Measurements from ENCODE around the gene RAB39A.

The RAB39A gene

DNA sequence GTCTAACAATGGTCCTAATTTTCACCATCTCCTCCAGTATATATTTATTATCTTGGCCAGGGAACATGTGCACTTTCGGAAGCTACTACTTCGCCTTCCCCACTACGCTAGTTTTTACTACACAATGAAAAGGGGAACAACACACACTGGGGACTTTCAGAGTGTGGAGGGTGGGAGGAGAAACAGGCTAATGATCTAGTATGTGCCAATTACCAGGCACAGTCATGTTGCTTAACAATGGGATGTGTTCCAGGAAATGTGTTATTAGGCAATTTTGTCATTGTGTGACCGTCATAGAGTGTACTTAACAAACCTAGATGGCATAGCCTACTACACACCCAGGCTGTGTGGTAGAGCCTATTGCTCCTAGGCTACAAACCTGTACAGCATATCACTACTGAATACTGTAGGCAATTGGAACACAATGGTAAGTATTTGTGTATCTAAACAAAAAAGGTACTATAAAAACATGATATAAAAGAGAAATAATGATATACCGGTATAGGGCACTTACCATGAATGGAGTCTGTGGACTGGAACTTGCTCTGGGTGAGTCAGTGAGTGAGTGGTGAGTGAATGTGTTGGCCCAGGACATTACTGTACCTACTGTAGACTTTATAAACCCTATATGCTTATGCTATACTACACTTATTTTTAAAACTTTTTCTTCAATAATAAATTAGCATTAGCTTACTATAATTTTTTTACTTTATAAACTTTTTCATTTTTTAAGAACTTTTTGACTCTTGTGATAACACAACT, 60.3 kb downstream of the RAB39A start:
- TF ChIP-seq NFIC (IDR thresholded peaks at IDR 0.05) (no peak), TCF12 (IDR thresholded peaks at IDR 0.05; ENCODE audit: low read depth) (no peak), TAF1 (IDR thresholded peaks at IDR 0.05; ENCODE audit: low read depth) (no peak), ZBTB7A (IDR thresholded peaks at IDR 0.05; ENCODE audit: low read depth) (no peak), YY1 (IDR thresholded peaks at IDR 0.05; ENCODE audit: low read depth) (no peak), FOXM1 (IDR thresholded peaks at IDR 0.05; ENCODE audit: borderline replicate concordance, low read depth) (no peak), CEBPB (IDR thresholded peaks at IDR 0.05) (no peak), EP300 (IDR thresholded peaks at IDR 0.05; ENCODE audit: borderline replicate concordance) (no peak), CREB1 (IDR thresholded peaks at IDR 0.05; ENCODE audit: low read depth) (no peak), RAD21 (IDR thresholded peaks at IDR 0.05; ENCODE audit: low read depth) (no peak), EGR1 (IDR thresholded peaks at IDR 0.05) (no peak), TEAD4 (IDR thresholded peaks at IDR 0.05) (no peak)
- TF ChIP-seq, protein P1, sequence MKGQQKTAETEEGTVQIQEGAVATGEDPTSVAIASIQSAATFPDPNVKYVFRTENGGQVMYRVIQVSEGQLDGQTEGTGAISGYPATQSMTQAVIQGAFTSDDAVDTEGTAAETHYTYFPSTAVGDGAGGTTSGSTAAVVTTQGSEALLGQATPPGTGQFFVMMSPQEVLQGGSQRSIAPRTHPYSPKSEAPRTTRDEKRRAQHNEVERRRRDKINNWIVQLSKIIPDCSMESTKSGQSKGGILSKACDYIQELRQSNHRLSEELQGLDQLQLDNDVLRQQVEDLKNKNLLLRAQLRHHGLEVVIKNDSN (IDR thresholded peaks at IDR 0.05): no peak
- TF ChIP-seq, protein P2, sequence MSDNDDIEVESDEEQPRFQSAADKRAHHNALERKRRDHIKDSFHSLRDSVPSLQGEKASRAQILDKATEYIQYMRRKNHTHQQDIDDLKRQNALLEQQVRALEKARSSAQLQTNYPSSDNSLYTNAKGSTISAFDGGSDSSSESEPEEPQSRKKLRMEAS (IDR thresholded peaks at IDR 0.05): no peak
- TF ChIP-seq, protein P3, sequence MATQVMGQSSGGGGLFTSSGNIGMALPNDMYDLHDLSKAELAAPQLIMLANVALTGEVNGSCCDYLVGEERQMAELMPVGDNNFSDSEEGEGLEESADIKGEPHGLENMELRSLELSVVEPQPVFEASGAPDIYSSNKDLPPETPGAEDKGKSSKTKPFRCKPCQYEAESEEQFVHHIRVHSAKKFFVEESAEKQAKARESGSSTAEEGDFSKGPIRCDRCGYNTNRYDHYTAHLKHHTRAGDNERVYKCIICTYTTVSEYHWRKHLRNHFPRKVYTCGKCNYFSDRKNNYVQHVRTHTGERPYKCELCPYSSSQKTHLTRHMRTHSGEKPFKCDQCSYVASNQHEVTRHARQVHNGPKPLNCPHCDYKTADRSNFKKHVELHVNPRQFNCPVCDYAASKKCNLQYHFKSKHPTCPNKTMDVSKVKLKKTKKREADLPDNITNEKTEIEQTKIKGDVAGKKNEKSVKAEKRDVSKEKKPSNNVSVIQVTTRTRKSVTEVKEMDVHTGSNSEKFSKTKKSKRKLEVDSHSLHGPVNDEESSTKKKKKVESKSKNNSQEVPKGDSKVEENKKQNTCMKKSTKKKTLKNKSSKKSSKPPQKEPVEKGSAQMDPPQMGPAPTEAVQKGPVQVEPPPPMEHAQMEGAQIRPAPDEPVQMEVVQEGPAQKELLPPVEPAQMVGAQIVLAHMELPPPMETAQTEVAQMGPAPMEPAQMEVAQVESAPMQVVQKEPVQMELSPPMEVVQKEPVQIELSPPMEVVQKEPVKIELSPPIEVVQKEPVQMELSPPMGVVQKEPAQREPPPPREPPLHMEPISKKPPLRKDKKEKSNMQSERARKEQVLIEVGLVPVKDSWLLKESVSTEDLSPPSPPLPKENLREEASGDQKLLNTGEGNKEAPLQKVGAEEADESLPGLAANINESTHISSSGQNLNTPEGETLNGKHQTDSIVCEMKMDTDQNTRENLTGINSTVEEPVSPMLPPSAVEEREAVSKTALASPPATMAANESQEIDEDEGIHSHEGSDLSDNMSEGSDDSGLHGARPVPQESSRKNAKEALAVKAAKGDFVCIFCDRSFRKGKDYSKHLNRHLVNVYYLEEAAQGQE (IDR thresholded peaks at IDR 0.05; ENCODE audit: low read depth): no peak

DNA sequence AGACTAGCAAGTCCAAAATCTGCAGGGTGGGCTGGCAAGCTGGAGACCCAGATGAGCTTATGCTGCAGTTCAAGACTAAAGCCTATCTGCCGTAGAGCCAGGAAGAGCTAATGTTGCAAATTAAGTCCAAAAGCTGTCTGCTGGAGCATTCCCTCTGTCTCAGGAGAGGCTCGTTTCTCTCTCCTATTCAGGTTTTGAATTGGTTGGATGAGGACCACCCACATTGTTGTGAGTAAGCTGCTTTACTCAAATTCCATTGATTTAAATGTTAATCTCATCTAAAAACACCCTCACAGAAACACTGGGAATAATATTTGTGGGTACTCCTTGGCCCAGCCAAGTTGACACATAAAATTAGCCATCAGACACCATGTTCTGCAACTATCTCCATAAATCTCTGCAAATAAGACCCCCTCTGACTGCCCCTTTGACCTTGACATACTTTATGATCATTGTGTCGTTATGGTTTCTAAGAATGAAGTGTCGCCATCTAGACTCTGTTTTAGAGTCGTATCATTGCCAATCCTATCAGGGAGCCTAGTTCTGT, 63.7 kb downstream of the RAB39A start:
- no peak for TF ChIP-seq TEAD4 (IDR thresholded peaks at IDR 0.05)
- no peak for TF ChIP-seq CEBPB (IDR thresholded peaks at IDR 0.05)
- TF ChIP-seq ZBTB7A (IDR thresholded peaks at IDR 0.05; ENCODE audit: low read depth): no peak
- TF ChIP-seq CREB1 (IDR thresholded peaks at IDR 0.05; ENCODE audit: low read depth): no peak
- no peak for TF ChIP-seq EP300 (IDR thresholded peaks at IDR 0.05; ENCODE audit: borderline replicate concordance)
- no peak for TF ChIP-seq TAF1 (IDR thresholded peaks at IDR 0.05; ENCODE audit: low read depth)
- no peak for TF ChIP-seq EGR1 (IDR thresholded peaks at IDR 0.05)
- no peak for TF ChIP-seq NFIC (IDR thresholded peaks at IDR 0.05)
- TF ChIP-seq YY1 (IDR thresholded peaks at IDR 0.05; ENCODE audit: low read depth): no peak

DNA sequence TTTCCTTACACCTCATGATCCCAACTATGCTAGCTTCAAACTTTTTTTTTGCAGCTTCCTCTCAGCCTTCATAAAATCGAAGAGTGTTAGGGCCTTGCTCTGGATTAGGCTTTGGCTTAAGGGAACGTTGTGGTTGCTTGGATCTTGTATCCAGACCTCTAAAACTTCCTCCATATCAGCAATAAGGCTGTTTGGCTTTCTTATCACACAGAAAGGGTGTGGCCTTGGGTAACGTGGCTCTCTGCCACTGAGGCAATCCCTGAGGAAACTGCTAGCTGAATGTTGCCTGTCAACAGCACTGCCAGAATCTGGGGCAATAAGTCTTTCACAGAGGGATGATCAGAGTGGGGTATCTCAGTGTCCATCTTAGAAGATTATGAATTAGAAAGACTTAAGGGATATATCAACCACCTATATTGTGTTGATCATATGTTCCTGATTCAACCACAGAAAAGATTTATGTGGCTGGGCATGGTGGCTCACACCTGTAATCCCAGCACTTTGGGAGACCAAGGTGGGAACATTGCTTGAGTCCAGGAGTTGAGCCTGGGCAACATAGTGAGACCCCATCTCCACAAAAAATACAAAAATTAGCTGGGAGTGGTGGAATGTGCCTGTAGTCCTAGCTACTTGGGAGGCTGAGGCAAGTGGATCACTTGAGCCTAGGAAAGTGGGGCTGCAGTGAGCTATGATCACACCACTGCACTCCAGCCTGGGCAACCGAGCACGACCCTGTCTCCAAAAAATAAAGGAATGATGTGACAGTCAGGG, 67.9 kb downstream of the RAB39A start:
- TF ChIP-seq EP300 (IDR thresholded peaks at IDR 0.05; ENCODE audit: borderline replicate concordance) (no peak), NFIC (IDR thresholded peaks at IDR 0.05) (no peak)

DNA sequence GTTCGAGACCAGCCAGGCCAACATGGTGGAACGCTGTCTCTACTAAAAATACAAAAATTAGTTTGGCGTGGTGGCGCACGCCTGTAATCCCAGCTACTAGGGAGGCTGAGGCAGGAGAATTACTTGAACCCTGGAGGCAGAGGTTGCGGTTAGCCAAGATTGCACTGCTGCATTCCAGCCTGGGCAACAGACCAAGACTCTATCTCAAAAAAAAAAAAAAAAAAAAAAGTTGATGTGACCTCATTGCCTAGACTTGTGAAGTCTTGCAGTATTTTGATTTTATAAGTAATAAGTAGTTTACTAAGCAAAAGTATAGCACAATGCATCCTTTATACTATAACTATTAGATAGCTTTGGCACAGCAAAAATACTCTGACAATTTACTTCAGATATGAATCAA, 70.5 kb downstream of the RAB39A start:
- TF ChIP-seq, protein P3 (IDR thresholded peaks at IDR 0.05; ENCODE audit: low read depth): no peak
- TF ChIP-seq YY1 (IDR thresholded peaks at IDR 0.05; ENCODE audit: low read depth): no peak
- no peak for TF ChIP-seq CREB1 (IDR thresholded peaks at IDR 0.05; ENCODE audit: low read depth)
- no peak for TF ChIP-seq NFIC (IDR thresholded peaks at IDR 0.05)
- TF ChIP-seq FOXM1 (IDR thresholded peaks at IDR 0.05; ENCODE audit: borderline replicate concordance, low read depth): no peak
- TF ChIP-seq TAF1 (IDR thresholded peaks at IDR 0.05; ENCODE audit: low read depth): no peak
- TF ChIP-seq ZBTB7A (IDR thresholded peaks at IDR 0.05; ENCODE audit: low read depth): no peak
- TF ChIP-seq TCF12 (IDR thresholded peaks at IDR 0.05; ENCODE audit: low read depth): no peak
- TF ChIP-seq CEBPB (IDR thresholded peaks at IDR 0.05): no peak
- no peak for TF ChIP-seq EGR1 (IDR thresholded peaks at IDR 0.05)
- no peak for TF ChIP-seq RAD21 (IDR thresholded peaks at IDR 0.05; ENCODE audit: low read depth)
- TF ChIP-seq, protein P2 (IDR thresholded peaks at IDR 0.05): no peak
- no peak for TF ChIP-seq TEAD4 (IDR thresholded peaks at IDR 0.05)
- TF ChIP-seq EP300 (IDR thresholded peaks at IDR 0.05; ENCODE audit: borderline replicate concordance): no peak
- TF ChIP-seq, protein P1 (IDR thresholded peaks at IDR 0.05): no peak

DNA sequence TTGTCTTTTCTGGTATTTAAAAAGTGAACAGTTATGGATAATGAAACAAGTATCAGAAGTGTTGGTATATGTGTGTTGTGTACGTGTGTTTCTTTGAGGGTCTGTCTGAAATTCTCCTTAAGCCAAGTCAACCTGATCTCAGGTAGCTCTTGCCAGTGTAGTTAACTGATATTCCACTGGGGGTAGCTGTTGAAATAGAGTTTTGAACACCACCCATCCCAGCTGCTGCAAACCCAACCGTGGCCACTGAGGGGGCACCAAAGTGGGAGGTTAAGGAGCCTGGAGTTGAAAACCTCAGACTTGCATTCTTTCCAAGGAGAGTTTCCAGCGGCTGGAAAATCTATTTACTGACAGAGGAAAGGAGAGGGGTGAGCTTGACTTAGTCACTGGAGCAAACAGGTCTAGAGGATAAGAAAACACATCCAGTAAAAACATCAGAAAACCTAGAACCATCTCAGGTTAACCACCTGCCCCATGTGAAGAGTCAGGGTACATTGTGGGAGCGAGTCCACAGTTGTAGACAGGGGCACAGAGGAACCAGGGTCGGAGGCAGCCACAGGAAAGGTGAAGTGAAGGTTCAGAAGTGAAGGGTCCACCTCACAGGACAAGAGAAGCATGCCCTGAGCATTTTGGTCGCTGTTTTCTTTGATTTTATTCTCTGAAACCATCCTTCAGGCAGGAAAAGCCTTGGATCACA, 71.7 kb downstream of the RAB39A start:
- TF ChIP-seq TAF1 (IDR thresholded peaks at IDR 0.05; ENCODE audit: low read depth) (no peak), RAD21 (IDR thresholded peaks at IDR 0.05; ENCODE audit: low read depth) (peak; percentile 75)

Measured in Ishikawa (cell line).